Mammary epithelial cell (primary cell): ENCODE results near the gene ATG7.

ENCODE experiments used
- EZH2 ChIP-seq: IDR thresholded peaks from 2 replicates; pipeline ENCODE4 v1.6.1; 2012; ENCODE audit warnings: low read length, inconsistent platforms, borderline replicate concordance
- TF ChIP-seq, protein P1 (sequence below), 2 donors: IDR thresholded peaks in 1 of 2; conservative IDR thresholded peaks in 1 of 2; 2 replicates each; pipeline ENCODE4 v1.5.1; 2011 to 2012; ENCODE audit warnings: inconsistent platforms in 2 of 2, low read length in 2 of 2, mild to moderate bottlenecking in 2 of 2, control low read depth in 1 of 2, low read depth in 1 of 2; ENCODE audit not compliant: insufficient read depth in 1 of 2; ENCODE audit errors: extremely low read depth in 1 of 2

- TF ChIP-seq, protein P1, sequence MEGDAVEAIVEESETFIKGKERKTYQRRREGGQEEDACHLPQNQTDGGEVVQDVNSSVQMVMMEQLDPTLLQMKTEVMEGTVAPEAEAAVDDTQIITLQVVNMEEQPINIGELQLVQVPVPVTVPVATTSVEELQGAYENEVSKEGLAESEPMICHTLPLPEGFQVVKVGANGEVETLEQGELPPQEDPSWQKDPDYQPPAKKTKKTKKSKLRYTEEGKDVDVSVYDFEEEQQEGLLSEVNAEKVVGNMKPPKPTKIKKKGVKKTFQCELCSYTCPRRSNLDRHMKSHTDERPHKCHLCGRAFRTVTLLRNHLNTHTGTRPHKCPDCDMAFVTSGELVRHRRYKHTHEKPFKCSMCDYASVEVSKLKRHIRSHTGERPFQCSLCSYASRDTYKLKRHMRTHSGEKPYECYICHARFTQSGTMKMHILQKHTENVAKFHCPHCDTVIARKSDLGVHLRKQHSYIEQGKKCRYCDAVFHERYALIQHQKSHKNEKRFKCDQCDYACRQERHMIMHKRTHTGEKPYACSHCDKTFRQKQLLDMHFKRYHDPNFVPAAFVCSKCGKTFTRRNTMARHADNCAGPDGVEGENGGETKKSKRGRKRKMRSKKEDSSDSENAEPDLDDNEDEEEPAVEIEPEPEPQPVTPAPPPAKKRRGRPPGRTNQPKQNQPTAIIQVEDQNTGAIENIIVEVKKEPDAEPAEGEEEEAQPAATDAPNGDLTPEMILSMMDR (conservative IDR thresholded peaks at IDR 0.05 in 1 of 2, IDR thresholded peaks at IDR 0.05 in 1 of 2; ENCODE audit: extremely low read depth in 1 of 2, insufficient read depth in 1 of 2, low read depth in 1 of 2, low read length in 2 of 2) = no peak
- TF ChIP-seq EZH2 = no peak
These were observed 208.6 kb downstream of the ATG7 start for GRCh38 chr3:11480663-11481298.
